ENCODE results near the gene CDHR1.
"Not testable (repeated sequence)": the region's sequence is repeated elsewhere in the genome, so short reads cannot be mapped to it uniquely, and the experiment has no call there.

CDHR1 gene

GRCh38 chr10:84175436-84175835 lies 18.9 kb upstream of the CDHR1 start:
- no peak for DNase-seq

GRCh38 chr10:84176351-84176750 lies 18.0 kb upstream of the CDHR1 start:
- DNase-seq: no peak

GRCh38 chr10:84176836-84177474 lies 17.4 kb upstream of the CDHR1 start:
- no peak for DNase-seq

- DNase-seq: no peak
Measured at GRCh38 chr10:84177541-84178141, 16.7 kb upstream of the CDHR1 start.

GRCh38 chr10:84178160-84178609 lies 16.2 kb upstream of the CDHR1 start:
- DNase-seq: no peak

GRCh38 chr10:84179059-84179710 lies 15.2 kb upstream of the CDHR1 start:
- peak; percentile 67 for DNase-seq

GRCh38 chr10:84180386-84180785 lies 14.0 kb upstream of the CDHR1 start:
- DNase-seq: not testable (repeated sequence)

- no peak for DNase-seq
Measured at GRCh38 chr10:84181631-84182030, 12.7 kb upstream of the CDHR1 start.

GRCh38 chr10:84184517-84184916 lies 9.8 kb upstream of the CDHR1 start:
- DNase-seq: peak; percentile 35

- no peak for DNase-seq
Measured at GRCh38 chr10:84185526-84186175, 8.7 kb upstream of the CDHR1 start.

- DNase-seq: no peak
Measured at GRCh38 chr10:84188815-84189214, 5.5 kb upstream of the CDHR1 start.

- no peak for DNase-seq
Measured at GRCh38 chr10:84190621-84191020, 3.7 kb upstream of the CDHR1 start.

- DNase-seq: no peak
Measured at GRCh38 chr10:84191106-84191505, 3.2 kb upstream of the CDHR1 start.

- DNase-seq: no peak
Measured at GRCh38 chr10:84193327-84193726, 1.0 kb upstream of the CDHR1 start.

- no peak for DNase-seq
Measured at GRCh38 chr10:84193846-84194423, 402 bp upstream of the CDHR1 start.

GRCh38 chr10:84195044-84195830 lies 900 bp downstream of the CDHR1 start:
- DNase-seq: peak; percentile 61

- peak; percentile 95 for DNase-seq
Measured at GRCh38 chr10:84196083-84196482, 1.7 kb downstream of the CDHR1 start.

- DNase-seq: no peak
Measured at GRCh38 chr10:84196941-84197340, 2.6 kb downstream of the CDHR1 start.

GRCh38 chr10:84197643-84198042 lies 3.3 kb downstream of the CDHR1 start:
- no peak for DNase-seq

GRCh38 chr10:84198206-84198915 lies 4.0 kb downstream of the CDHR1 start:
- DNase-seq: no peak

GRCh38 chr10:84200537-84201243 lies 6.4 kb downstream of the CDHR1 start:
- DNase-seq: no peak
